A172 (cell line): ENCODE measurements around the gene FBXW7. TPM values are rescaled to one million over a fixed set of nuclear protein-coding genes. Genes with fewer than 3 reads are reported as not detected.

ENCODE experiments used
- DNase-seq: peaks from one replicate; pipeline ENCODE4 v3.0.0-alpha.2; 2015; ENCODE audit warnings: low spot score
- total RNA-seq: library from RNA; depleted of rRNA; stranded (reverse); fragments of >200 nt; shearing (Covaris generic); gene quantifications from 2 replicates; pipeline ENCODE4 v1.2.3, GENCODE V29; 2014

Gene FBXW7
- total RNA-seq, 1 experiment from 2014 or later = 14.2 TPM

DNA sequence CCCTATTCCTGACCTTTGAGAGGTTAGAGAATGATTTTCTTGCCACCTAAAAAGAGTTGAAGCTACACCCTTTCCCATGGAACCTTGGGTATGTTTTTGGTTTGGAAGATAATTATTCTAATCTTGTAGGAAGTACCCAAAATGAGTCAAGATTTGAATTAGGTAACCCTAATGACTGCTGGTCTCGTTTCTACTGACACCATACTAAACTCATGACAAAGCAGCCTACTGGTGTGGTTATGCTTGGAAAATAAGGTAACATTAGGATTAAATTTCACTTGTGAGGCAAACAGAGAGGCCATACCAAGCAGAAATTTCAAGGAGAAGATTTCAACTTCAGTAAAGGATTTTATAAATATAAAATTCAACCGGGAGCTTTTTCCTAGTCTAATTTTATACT lies 107.9 kb downstream of the FBXW7 start:
- DNase-seq = no peak

DNA sequence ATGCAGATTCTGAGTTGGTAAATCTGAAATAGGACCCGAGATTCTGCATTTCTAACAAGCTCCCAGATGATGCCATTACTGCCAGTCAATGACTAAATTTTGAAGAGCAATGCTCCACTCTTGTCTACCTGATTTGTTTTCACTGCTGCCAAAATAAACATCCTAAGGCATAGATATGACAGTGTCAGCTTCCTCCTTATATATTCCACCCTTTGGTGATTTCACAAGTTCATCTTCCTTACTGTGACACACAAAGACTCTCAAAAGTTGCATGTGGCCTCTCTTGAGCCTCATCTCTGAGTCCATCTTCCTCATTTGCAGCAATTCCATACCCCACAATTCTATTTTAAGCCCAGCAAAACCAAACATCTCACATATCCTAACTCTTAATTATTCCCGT lies 110.9 kb downstream of the FBXW7 start:
- DNase-seq = no peak

GRCh38 chr4:152424396-152424795 lies 111.5 kb downstream of the FBXW7 start:
- no peak for DNase-seq

GRCh38 chr4:152422817-152423320 lies 113.0 kb downstream of the FBXW7 start:
- DNase-seq = no peak

DNA sequence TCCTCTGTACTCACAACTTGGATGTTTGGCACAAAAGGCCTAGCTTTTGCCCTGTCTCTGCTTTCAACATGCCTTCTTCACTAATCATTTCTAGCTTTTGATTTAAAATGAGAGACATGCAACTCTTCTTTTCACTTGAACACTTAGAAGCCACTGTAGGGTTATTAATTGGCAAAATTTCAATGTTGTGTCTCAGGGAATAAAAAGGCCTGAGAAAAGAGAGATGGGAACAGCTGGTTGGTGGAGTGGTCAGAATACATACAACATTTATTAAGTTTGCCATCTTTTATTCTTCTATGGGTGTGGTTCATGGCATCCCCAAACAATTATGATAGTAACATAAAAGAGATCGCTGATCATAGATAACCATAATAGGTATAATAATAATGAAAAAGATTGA lies 114.3 kb downstream of the FBXW7 start:
- no peak for DNase-seq

- no peak for DNase-seq
Measured at GRCh38 chr4:152419809-152420208, 116.1 kb downstream of the FBXW7 start.

DNA sequence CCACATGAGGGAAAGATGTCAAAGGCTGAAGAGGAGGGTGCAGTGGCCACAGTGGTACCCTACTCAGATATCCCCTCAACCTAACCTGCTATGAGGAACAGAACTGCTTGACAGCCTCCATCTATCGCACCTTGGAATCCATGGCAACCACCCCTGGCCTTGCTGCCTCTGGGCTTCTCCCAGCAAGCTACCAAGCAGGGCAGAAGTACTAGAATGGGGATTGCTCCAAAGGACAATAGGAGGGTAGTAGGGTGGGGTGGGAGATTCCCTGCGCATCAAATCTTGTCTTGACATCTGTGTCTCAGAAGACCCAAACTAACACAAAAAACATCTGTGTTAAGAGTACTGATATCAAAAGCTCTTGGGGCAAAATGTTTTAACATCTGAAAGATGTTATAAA lies 118.2 kb downstream of the FBXW7 start:
- DNase-seq = no peak

- peak; percentile 45 for DNase-seq
Measured at GRCh38 chr4:152415980-152416379, 119.9 kb downstream of the FBXW7 start.

DNA sequence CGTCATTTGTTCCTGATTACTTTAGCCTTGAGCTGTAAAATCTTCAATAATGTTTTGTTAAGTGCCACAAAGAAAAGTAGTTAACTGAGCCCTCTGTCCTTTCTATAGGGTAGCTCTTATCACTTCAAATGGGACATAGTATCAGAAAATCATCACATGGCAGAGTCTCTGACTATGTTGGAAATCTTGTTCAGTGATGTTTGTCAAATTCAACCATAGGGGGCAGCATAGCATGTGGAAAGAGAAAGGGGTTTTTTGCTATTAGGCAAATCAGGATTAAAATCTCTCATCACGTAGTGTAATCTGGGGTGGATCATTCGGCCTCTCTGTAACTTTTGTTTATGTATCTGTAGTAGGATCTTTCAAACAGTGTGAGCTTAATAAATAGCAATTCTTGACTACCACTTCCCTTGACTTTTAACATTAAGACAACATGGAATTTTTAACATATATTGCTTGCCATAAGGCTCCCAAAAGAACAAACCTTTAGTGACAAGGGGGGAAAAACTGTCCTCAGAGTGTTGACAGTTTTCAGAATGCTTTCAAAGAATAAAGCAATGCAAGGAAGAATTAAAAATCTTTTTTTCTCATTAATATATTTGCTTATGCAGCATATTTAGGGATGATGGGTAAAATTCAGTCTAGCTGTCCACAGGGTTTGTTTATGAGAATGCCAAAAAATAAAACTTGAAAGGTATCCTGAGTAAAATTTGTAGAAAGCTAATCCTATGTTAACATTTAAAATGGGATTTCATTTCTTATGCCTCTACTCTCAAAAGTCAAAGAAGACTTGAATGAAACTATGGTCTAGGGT lies 127.2 kb downstream of the FBXW7 start:
- peak; percentile 19 for DNase-seq

- no peak for DNase-seq
Measured at GRCh38 chr4:152401424-152401823, 134.5 kb downstream of the FBXW7 start.

DNA sequence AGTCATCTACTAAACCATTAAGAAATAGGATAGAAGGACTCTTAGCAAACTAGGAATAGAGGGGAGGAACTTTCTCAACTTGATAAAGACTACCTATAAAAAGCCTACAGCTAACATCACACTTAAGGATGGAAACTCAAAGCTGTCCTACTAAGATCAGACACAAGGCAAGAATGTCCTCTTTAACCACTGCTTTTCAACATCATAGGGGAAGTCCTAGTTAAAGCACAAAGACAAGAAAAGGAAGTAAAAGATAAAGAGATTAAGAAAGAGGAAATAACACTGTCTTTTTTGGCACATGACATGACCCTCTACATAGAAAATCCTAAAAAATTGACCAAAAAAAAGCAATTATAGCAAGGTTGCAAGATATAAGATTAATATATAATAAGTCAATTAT lies 136.6 kb downstream of the FBXW7 start:
- DNase-seq = no peak

- DNase-seq = no peak
Measured at GRCh38 chr4:152398060-152398459, 137.8 kb downstream of the FBXW7 start.

GRCh38 chr4:152394791-152395190 lies 141.1 kb downstream of the FBXW7 start:
- no peak for DNase-seq

GRCh38 chr4:152392079-152392478 lies 143.8 kb downstream of the FBXW7 start:
- DNase-seq = no peak

GRCh38 chr4:152390216-152390615 lies 145.7 kb downstream of the FBXW7 start:
- DNase-seq = no peak

- DNase-seq = no peak
Measured at GRCh38 chr4:152389359-152389758, 146.5 kb downstream of the FBXW7 start.

DNA sequence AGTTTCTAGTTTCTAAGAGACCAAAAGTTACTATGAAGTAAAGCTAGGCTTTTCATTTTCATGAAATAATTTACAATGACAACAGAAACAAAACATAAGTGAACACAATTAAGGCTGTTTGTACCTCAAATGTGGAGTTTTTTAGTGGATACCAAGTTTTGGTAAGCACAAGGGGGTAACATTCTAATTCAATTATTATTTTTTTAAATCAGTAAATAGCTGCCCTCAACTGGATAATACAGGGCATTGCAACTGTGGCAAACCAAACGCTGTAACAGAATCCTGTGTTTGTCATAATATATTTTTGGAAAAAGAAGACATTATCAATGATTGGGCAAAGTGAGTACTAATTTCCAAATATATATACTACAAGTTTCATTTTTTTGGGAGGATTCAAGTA lies 150.3 kb downstream of the FBXW7 start:
- DNase-seq = no peak

DNA sequence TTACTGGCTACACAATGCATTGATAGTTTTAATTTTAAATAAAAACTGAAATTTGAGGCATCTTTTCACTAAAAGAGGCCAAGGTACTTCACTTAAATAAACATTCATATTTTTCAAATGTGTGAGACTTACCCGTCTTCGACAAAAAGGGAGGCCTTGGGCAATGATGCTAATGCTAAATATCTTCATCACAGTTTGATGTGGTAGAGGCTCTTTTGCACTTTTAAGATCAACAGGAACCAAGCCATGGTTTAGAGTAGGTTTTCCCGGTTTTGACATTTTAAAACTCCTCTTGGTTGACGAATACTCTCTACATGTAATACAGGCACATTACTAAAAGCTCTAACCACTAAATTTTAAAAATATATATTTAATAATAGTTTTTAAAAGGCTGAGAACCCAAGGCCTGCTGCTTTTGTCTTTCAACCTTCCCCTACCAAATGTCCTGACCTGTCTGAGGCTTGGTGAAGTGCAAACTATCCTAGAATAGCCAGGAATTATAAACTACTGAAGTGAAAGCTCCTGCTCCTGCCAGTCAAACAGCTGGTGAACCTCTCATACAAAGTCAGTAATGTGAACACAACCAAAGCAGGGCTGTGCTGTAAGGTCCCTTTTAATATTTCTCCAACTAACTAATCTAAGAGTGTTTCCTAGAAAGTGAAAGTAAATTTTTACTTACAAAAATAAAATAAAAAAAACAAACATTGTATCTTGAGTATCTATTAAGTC lies 153.7 kb downstream of the FBXW7 start:
- no peak for DNase-seq

GRCh38 chr4:152380919-152381318 lies 155.0 kb downstream of the FBXW7 start:
- no peak for DNase-seq

- DNase-seq = no peak
Measured at GRCh38 chr4:152380185-152380584, 155.7 kb downstream of the FBXW7 start.

DNA sequence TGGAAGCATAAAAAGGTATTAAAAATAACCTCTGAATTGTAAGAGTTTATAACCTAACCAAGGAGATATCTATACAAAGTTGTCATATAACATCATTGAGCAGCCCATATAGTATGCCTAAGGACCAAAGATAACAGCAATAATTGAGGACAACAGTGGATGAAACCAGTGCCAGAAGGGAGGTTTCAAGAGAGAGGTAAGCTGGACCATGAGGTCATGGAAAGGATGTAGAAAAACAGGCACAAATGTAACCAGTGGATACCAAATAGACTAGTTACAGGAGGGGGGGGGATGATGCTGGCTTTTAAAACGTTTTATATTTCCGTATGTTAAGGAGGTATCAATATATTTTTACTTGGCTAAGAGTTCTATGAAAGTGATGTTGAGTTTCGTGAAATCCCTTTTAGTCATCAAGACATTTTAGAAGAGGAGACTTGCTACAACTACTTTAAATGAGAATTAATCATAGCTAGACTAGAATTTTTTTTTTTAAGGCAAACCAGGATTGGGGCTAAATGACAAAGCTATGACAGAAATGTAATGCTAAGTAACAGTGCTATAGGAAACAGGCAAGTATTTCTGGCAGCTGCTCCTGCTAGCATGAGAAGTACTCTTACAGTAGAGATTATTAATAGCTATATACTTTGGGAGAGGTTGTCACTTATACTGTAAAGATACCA lies 161.1 kb downstream of the FBXW7 start:
- DNase-seq = no peak

DNA sequence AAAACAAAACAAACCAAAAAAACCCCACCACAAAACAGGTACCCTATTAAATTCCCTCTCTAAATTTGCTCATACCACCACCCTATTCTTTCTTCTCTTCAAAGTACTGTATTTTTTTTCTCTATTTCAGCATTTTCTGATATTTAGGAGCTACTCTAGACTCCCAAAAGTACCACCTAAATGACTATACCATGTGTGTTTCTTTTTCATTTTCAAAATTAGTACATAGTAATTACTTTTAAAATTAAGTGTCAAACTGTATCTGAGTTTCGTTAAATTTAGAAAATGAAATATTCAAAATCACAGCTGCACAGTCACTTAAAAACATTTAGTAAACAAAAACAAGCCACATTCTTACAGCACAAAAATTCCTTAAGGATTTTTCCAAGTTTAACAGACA lies 161.7 kb downstream of the FBXW7 start:
- no peak for DNase-seq

GRCh38 chr4:152372444-152372843 lies 163.4 kb downstream of the FBXW7 start:
- DNase-seq = no peak
